GM21390 (cell line): ENCODE data around the gene SERHL2.
"Not testable (repeated sequence)": the region's sequence is repeated elsewhere in the genome, so short reads cannot be mapped to it uniquely, and the experiment has no call there.

Experiments
- ATAC-seq: cut with Tn5 transposase; IDR thresholded peaks from one replicate; pipeline ENCODE4 v1.9.1; 2021; ENCODE audit not compliant: unreplicated experiment

Gene SERHL2

DNA sequence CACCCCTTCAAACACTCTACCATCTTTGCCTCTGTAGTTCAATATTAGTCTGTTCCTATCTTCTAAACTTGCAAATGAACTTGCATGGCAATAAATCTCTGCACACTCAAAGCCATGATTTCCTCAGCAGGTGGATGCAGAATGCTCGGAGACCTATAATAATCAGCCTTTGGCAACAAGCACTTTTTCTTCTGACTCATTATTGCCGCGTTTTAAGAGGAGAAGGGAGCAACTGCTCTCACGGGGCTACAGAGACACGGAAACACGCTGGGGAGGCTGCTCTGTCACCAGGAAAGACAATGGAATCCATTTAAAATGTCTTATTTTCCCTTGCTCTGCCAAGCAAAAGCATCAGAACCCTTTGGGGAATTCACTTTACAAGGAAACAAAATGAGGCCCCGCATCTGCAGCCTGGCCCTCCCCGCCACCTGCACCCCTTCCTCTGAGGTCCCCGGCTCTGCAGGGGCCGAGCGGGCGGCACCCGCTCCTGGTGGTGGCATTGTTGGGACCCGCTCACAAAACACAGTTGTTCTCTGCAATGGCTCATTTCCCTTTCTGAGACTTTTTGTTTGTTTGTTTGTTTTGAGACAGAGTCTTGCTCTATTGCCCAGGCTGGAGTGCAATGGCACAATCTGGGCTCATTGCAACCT, 18.5 kb upstream of the SERHL2 start:
- not testable (repeated sequence) for ATAC-seq

DNA sequence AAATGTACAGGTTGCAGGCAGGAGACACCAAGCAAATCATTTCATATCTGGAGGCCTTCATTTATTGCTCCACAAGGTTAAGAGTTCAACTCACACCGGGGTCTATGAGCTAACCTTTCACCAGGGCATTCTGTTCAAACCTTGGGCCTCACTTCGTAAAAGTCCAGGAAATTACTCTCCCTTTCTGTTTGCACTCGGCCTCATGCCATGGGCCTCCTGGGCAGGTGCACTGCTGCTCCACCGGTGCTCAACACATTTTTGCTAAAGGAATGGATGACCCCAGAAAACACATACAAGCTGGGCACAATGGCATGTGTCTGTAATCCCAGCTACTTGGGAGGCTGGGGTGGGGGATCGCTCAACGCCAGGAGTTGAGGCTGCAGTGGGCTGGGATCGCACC, 17.6 kb upstream of the SERHL2 start:
- no peak for ATAC-seq

DNA sequence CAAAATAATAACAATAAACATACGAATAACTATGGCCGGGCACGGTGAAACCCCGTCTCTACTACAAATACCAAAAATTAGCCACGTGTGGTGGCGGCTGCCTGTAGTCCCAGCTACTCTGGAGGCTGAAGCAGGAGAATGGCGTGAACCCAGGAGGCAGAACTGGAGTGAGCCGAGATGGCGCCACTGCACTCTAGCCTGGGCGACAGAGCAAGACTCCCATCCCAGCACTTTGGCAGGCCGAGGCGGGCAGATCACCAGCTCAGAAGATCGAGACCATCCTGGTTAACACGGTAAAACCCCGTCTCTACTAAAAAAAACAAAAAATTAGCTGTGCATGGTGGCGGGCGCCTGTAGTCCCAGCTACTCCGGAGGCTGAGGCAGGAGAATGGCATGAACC, 17.1 kb upstream of the SERHL2 start:
- not testable (repeated sequence) for ATAC-seq

GRCh38 chr22:42537199-42537831, 16.4 kb upstream of the SERHL2 start:
- ATAC-seq = not testable (repeated sequence)

DNA sequence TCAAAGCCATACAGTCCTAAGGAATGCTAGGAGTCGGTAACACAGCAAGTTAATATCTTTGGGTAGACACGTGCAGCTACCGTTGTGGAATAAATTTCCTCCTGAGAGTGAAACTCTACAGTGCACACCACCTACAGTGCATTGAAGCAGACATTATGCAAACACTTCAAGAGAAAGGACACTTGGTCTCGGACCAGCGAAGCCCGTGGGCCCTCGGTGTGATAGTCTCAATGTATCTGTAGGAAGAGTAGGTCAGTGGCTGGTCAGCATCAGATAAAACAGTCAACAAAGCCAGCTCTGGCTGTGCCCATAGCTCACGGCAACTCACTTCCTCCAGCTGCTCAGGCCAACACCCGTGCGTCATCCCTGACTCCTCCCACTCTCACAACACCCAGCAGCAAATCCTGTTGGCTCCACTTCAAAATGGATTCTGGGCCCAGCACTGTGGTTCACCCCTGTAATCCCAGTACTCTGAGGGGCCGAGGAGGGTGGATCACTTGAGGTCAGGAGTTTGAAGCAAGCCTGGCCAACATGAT, 14.5 kb upstream of the SERHL2 start:
- not testable (repeated sequence) for ATAC-seq

GRCh38 chr22:42544686-42545085, 9.1 kb upstream of the SERHL2 start:
- no peak for ATAC-seq

DNA sequence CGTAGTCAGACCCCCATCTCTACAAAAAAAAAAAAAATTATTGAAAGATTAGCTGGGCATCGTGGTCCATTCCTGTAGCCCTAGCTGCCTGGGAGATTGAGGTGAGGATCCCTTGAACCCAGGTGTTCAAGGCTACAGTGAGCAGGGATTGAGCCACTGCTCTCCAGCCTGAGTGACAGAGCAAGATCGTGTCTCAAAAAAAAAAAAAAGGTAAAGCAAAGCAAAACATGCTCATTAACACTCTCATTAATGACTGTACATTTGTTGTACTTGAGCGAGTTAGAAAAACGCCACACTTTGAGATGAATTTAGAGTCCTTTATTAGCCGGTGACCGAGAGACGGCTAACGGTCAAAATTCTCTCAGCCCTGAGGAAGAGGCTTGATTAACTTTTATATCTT, 6.2 kb upstream of the SERHL2 start:
- no peak for ATAC-seq

- not testable (repeated sequence) for ATAC-seq
Measured at GRCh38 chr22:42548126-42548525, 5.6 kb upstream of the SERHL2 start.

DNA sequence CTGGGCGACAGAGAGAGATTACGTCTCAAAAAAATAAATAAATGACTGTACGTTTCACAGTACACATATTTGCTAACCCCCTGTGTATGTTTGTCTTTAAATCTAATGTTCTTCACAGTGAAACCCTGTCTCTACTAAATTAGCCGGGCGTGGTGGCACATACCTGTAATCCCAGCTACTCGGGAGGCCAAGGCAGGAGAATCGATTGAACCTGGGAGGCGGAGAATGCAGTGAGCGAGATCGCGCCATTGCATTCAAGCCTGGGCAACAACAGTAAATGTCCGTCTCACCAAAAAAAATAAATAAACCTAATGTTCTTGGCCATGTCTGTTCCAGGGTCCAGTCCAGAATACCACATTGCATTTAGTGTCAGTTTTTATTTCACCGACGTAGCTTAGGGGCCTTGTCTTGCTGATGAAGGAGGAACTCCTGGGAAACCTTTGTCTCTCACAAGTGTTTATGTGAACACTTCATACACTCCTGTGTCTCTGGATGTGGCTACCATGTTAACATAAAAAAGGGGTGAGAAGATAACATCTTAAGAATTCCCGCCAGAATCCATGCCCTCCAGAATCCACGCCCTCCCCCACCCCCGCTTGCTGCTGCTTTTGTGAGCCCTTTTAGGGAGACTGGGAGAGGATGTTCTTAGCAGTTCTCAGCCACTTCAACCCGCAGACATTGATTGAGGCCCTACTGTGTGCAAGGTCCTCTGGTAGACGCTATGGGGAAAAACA, 5.0 kb upstream of the SERHL2 start:
- ATAC-seq = no peak

DNA sequence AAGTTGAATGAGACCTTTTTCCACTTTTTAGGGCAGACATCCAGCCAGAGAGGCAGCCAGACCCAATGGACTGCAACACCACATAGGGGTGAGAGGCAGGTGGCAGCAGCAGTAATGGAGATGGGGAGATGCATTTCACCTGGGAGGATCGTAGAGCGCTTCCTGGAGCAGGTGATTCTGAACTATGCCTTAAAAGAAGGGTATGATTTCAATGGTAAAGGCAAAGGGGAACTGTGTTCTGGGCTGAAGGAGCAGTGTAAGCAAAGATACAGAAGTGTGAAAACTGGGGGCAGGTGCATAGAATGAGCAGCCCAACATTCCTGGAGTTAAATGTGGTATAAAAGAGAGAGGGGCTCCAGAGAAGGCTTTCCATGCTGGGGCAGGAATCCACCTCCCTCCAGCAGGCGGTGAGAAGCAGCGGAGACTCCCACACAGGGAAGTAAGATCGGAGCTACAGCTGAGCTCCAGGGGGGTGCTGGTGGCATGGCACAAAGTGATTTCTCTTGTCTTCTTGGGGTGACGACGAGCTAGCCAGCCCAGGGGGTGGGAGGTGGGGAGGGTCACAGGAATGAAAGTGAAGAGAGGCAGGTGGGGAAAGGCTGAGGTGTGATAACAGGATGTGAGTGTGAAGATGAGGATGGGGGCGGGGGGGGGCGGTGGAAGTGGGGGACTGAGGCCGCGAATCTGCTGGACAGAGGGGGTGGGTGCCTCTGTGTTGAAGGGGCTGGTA, 4.3 kb upstream of the SERHL2 start:
- ATAC-seq = no peak

- ATAC-seq = not testable (repeated sequence)
Measured at GRCh38 chr22:42552294-42552647, 1.5 kb upstream of the SERHL2 start.

- ATAC-seq = no peak
Measured at GRCh38 chr22:42560381-42560780, 6.6 kb downstream of the SERHL2 start.

GRCh38 chr22:42560781-42561180, 7.0 kb downstream of the SERHL2 start:
- no peak for ATAC-seq

DNA sequence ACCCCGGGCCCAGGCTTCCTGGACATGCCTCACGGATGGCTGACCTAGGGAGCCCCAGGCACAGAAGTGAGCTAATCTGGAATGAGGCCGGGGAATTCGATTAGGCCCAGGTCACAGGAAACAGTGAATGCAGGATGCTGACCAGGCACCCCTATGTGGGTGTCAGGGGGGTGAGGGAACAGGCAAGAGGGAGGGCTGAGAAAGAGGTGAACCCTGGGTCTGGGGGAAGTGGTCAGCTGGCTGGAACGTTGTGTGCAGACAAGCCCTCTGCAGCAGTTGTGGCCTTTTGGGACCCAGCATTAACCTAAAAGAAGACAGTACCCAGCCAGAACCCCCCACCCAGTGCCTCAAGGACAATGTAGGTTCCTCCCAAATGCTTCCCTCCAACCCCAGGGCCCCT, 8.1 kb downstream of the SERHL2 start:
- no peak for ATAC-seq

- ATAC-seq = no peak
Measured at GRCh38 chr22:42562279-42562678, 8.5 kb downstream of the SERHL2 start.

DNA sequence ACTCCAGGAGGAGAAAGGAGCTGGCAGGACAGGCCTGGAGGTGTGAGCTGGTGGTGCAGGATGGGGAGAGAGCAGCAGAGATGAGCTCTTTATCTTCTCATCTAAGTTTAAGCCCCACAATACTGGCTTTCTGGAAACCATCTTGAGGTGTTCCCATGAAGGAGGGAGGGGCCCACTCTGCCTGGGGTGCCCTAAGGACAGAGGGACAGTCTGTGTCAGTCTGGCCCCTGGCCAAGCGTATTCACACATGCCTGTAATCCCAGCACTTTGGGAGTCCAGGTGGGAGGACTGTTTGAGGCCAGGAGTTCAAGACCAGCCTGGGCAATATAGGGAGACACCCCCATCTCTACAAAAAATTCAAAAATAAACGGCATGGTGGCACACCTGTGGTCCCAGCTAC, 8.9 kb downstream of the SERHL2 start:
- no peak for ATAC-seq

GRCh38 chr22:42563943-42564342, 10.2 kb downstream of the SERHL2 start:
- ATAC-seq = not testable (repeated sequence)

DNA sequence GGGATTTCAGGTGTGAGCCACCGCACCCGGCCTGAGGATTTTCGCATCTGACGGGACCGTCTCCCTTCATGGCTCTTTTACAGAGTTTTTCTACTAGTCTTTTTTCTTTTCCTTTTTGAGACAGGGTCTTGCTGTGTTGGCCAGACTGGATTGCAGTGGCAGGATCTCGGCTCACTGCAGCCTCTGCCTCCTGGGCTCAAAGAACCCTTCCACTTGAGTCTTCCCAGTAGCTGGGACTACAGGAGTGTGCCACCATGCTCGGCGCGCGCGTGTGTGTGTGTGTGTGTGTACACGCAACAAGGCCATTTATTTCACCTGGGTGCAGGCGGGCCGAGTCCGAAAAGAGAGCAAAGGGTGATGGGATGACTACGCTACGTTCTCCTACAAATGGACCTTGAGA, 10.9 kb downstream of the SERHL2 start:
- no peak for ATAC-seq

GRCh38 chr22:42565956-42566355, 12.2 kb downstream of the SERHL2 start:
- no peak for ATAC-seq

DNA sequence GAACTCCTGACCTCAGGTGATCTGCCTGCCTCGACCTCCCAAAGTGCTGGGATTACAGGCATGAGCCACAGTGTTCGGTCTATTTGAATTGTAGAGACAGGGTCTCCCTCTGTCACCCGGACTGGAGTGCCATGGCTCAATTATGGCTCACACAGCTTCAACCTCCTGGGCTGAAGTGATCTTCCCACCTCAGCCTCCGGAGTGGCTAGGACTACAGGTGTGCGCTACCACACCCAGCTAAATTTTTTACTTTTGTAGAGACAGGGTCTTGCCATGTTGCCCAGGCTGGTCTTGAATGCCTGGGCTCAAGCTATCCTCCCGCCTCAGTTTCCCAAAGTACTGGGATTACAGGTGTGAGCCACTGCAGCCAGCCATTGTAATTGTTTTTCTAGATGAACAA, 14.2 kb downstream of the SERHL2 start:
- ATAC-seq = not testable (repeated sequence)

GRCh38 chr22:42570580-42570979, 16.8 kb downstream of the SERHL2 start:
- ATAC-seq = not testable (repeated sequence)
